GM12872 (cell line): Measurements from ENCODE around the gene KSR2.
A peak's percentile ranks its signal among the peaks of the same experiment; 100 is the strongest.

Source experiments
- CTCF ChIP-seq: IDR thresholded peaks from 3 replicates; pipeline ENCODE4 v1.5.1; 2011; ENCODE audit warnings: low read depth, mild to moderate bottlenecking, low read length, moderate library complexity; ENCODE audit not compliant: insufficient read depth

The KSR2 gene

GRCh38 chr12:117876436-117876816 lies 92.4 kb downstream of the KSR2 start:
- no peak for TF ChIP-seq CTCF

- no peak for TF ChIP-seq CTCF
Measured at GRCh38 chr12:117875744-117876435, 92.9 kb downstream of the KSR2 start.

DNA sequence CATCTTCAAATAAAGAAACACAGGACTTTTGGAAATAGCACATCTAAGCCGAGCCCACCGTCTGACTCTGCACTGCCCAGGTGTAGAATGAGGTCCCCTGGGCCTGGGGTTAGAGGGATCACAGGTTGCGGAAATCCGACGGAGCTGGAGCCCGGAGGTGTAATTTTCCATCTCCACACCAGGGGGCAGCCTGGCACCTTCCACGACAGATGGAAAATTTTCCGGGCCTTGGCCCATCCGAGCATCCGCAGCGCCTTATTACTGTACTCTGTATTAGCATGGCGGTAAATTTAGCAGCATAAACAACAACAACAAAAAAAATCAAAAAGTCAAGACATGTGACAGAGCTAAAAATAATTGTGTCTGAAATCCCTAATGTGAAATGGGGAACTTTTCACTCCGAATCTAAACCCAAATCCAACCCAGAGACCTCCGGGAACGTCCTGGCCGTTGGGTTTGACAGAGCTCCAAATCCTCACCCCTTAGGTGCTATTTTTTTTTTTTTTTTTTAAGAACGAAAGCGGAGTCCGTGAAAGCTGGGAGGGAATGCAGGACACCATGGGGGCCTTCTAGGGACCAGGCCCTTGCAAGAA lies 93.9 kb downstream of the KSR2 start:
- TF ChIP-seq CTCF = peak; percentile 85

GRCh38 chr12:117872546-117873169 lies 96.1 kb downstream of the KSR2 start:
- TF ChIP-seq CTCF = no peak

DNA sequence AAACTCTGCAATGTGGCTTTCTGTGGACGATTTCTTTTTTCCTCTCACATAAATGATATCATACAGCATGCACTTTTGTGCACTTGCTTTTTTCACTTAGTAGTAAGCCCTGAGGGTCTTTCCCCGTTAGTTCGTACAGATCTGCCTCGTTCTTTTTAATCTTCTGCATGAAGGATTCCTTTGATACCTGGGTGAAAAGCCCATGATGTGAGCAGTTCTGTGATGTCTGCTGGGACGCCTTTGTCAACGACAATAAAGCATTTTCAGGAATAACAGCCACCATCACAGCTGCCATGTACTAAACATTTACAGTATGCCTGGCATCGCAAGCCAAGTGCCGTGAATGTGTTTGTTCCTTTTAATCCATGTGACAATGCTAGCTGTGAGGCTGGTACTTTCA lies 99.2 kb downstream of the KSR2 start:
- TF ChIP-seq CTCF = no peak

- TF ChIP-seq CTCF = no peak
Measured at GRCh38 chr12:117867348-117867747, 101.4 kb downstream of the KSR2 start.

- TF ChIP-seq CTCF = no peak
Measured at GRCh38 chr12:117865505-117865904, 103.3 kb downstream of the KSR2 start.
